ENCODE data around the gene PORCN. TPM values are rescaled to one million over a fixed set of nuclear protein-coding genes. Genes with fewer than 3 reads are reported as not detected.

PORCN gene
- total and polyA plus RNA-seq, 2 of the 13 experiments (the other 11 are each of a cell fraction or from before 2014, with no cell fraction given) = 3.9 to 5.8 TPM

- H3K27ac ChIP-seq (ENCODE audit: extremely low read length, insufficient read depth, low read length) = no peak overlapping the region
- no peak overlapping the region for H3K4me3 ChIP-seq (replicated peaks in 1 of 3; ENCODE audit: insufficient read depth in 1 of 3, low read depth in 2 of 3, low read length in 3 of 3)
- intact Hi-C loops (cut with micrococcal nuclease; ENCODE audit: unreplicated experiment) = no loop called here
- DNase-seq (ENCODE audit: low spot score) = no peak
- no peak overlapping the region for H2AFZ ChIP-seq (ENCODE audit: low read length)
- no peaks in the 10 kb centered on the region for H3K79me2 ChIP-seq (ENCODE audit: insufficient read depth, low read length)
- no TSS peak for BruUV-seq (replicated peaks)
- POLR2A ChIA-PET = no interaction called here
- H3K27me3 ChIP-seq (ENCODE audit: control insufficient read depth in 1 of 2, insufficient read depth in 2 of 2, low read length in 2 of 2) = no peaks in the 10 kb centered on the region
- H3K36me3 ChIP-seq (replicated peaks in 1 of 2; ENCODE audit: control insufficient read depth in 1 of 2, insufficient read depth in 2 of 2, low read length in 2 of 2) = peaks cover 5 to 12% of the 10 kb centered on the region in 2 experiments; a peak in 2 of 5 replicates
- H3K4me2 ChIP-seq (ENCODE audit: low read depth, low read length) = no peak overlapping the region
- TF ChIP-seq PAX8 (CRISPR knock-in tag; IDR thresholded peaks at IDR 0.05; ENCODE audit: borderline replicate concordance) = no peak
- no peak for TF ChIP-seq IKZF4 (CRISPR knock-in tag; IDR thresholded peaks at IDR 0.05; ENCODE audit: borderline replicate concordance, low read depth, not compliant biosample characterization)
- no peak for TF ChIP-seq SRSF9 (IDR thresholded peaks at IDR 0.05; ENCODE audit: borderline replicate concordance, insufficient read depth, low read depth, low read length, poor library complexity, severe bottlenecking)
- no peak for TF ChIP-seq NR0B2 (CRISPR knock-in tag; IDR thresholded peaks at IDR 0.05)
- TF ChIP-seq SMC3 (IDR thresholded peaks at IDR 0.05; ENCODE audit: low read length) = no peak
- no peak for TF ChIP-seq ZNF749 (CRISPR knock-in tag; IDR thresholded peaks at IDR 0.05; ENCODE audit: borderline replicate concordance)
- no peak for TF ChIP-seq CSRNP1 (CRISPR knock-in tag; IDR thresholded peaks at IDR 0.05)
- no peak for TF ChIP-seq ZNF577 (CRISPR knock-in tag; IDR thresholded peaks at IDR 0.05; ENCODE audit: borderline replicate concordance, low read depth)
- no peak for TF ChIP-seq NFAT5 (CRISPR knock-in tag; IDR thresholded peaks at IDR 0.05)
- no peak for TF ChIP-seq ZNF772 (CRISPR knock-in tag; IDR thresholded peaks at IDR 0.05)
- TF ChIP-seq ZNF367 (CRISPR knock-in tag; IDR thresholded peaks at IDR 0.05; ENCODE audit: borderline replicate concordance) = no peak
- TF ChIP-seq ZNF660 (CRISPR knock-in tag; IDR thresholded peaks at IDR 0.05; ENCODE audit: borderline replicate concordance, low read depth) = no peak
- TF ChIP-seq POLR2AphosphoS5 (IDR thresholded peaks at IDR 0.05; ENCODE audit: low read depth, low read length) = no peak
- H3K9ac ChIP-seq (ENCODE audit: insufficient read depth, low read depth, low read length) = no peak overlapping the region
- ATAC-seq = no peak
- no peaks in the 10 kb centered on the region for H3K9me3 ChIP-seq (ENCODE audit: low read length)
- H3K4me1 ChIP-seq (ENCODE audit: insufficient read depth, low read length) = no peaks in the 10 kb centered on the region
- no peak for FAIRE-seq
- in situ Hi-C loops (cut with HindIII; ENCODE audit: extremely low pct_ligation_motif_present, low pct_unique_long_range_greater_than_20kb) = no loop called here
- CTCF ChIA-PET (ENCODE audit: low intra/inter-chr PET ratio, low total read pairs) = no interaction called here
- no peaks in the 10 kb centered on the region for H4K20me1 ChIP-seq (ENCODE audit: insufficient read depth, low read length)
- 88% methylated on average over 4 of the region's 4 CpGs for WGBS (ENCODE audit: low lambda C conversion rate)
Observed at GRCh38 chrX:48558271-48558670, 49.5 kb downstream of the PORCN start.

All from HepG2 (cell line).